ENCODE data around the gene C11orf91. TPM values are rescaled to one million over a fixed set of nuclear protein-coding genes. Genes with fewer than 3 reads are reported as not detected.

The C11orf91 gene
- total and polyA plus RNA-seq, 2 of the 4 experiments (the other 2 are of a cell fraction) = 0.10 TPM; not detected in 1

DNA sequence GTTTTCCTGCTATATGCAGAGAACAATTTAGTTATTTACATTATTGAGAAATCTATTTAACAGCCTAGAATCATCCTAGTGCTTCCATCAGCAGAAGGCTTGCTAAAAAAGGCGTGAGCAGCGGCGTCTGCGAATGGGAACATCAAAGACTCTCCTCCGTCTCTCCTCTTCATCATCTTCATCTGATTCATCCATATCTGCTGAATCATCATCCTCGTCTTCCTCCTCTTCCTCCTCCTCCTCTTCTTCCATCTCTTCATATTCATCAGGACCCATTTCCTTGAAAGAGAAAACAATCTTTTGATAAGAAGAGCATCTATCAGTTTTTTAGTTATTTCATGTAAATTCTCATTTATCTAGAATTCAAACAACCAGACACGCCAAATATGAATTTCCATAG is 41.2 kb upstream of the C11orf91 start:
- Histone ChIP-seq H2AK9ac (replicated peaks; ENCODE audit: low read depth, low read length, poor library complexity) (no peak overlapping the region), H3K56ac (ENCODE audit: extremely low read depth, insufficient read depth, low read length) (no peak overlapping the region), H3K9me3 (ENCODE audit: control insufficient read depth, insufficient read depth, low read length) (no peaks in the 10 kb centered on the region; the same call in 1 of the 2 replicates), H2BK120ac (ENCODE audit: low read depth, low read length) (no peak overlapping the region; the same call in 1 of the 2 replicates), H4K8ac (ENCODE audit: low read depth in 2 of 2, low read length in 2 of 2) (no peak overlapping the region), H3K4me3 (ENCODE audit: insufficient read depth, low read depth, low read length) (no peak overlapping the region), H3K14ac (replicated peaks; ENCODE audit: low read depth, low read length) (no peak overlapping the region; the same call in 1 of the 2 replicates), H3K4ac (ENCODE audit: low read depth, low read length) (no peak overlapping the region), H2BK20ac (ENCODE audit: low read depth, low read length) (no peak overlapping the region), H3K4me1 (ENCODE audit: control insufficient read depth, insufficient read depth, low read length) (peaks cover 17% of the 10 kb centered on the region), H3K4me2 (ENCODE audit: low read depth, low read length) (no peak overlapping the region), H3K18ac (ENCODE audit: low read depth, low read length) (no peak overlapping the region), H3K9ac (ENCODE audit: low read depth, low read length) (no peak overlapping the region), H3K27me3 (ENCODE audit: control insufficient read depth, insufficient read depth, low read length) (no peaks in the 10 kb centered on the region), H3K79me1 (ENCODE audit: low read depth in 1 of 2, low read length in 2 of 2) (peaks cover 8 to 34% of the 10 kb centered on the region in 2 experiments; a peak in 3 of 4 replicates), H3K9me1 (ENCODE audit: insufficient read depth, low read length) (peaks cover 11% of the 10 kb centered on the region), H4K5ac (ENCODE audit: low read depth, low read length) (no peak overlapping the region), H2AK5ac (ENCODE audit: low read depth, low read length) (no peak overlapping the region), H2AFZ (replicated peaks; ENCODE audit: low read length, poor library complexity) (no peak overlapping the region), H4K91ac (ENCODE audit: insufficient read depth, low read depth, low read length) (no peak overlapping the region), H3K36me3 (ENCODE audit: control insufficient read depth, insufficient read depth, low read length) (peaks cover 1% of the 10 kb centered on the region; the same call in 1 of the 2 replicates), H4K20me1 (ENCODE audit: insufficient read depth, low read length) (no peaks in the 10 kb centered on the region), H2BK5ac (ENCODE audit: low read depth, low read length, poor library complexity, severe bottlenecking) (no peak overlapping the region), H2BK15ac (ENCODE audit: low read depth, low read length) (no peak overlapping the region), H3K27ac (ENCODE audit: insufficient read depth, low read length) (no peak overlapping the region), H3K23ac (ENCODE audit: low read depth, low read length) (no peak overlapping the region)
- ATAC-seq (ENCODE audit: low read depth) = no peak
- no peak for DNase-seq
- in situ Hi-C loops (cut with MboI; ENCODE audit: low sequenced_read_pairs) = loop anchor here (10.0 kb wide), 1 partner anchor 377 kb away; no protein-coding TSS in a partner anchor
- TF ChIP-seq RCOR1 (IDR thresholded peaks at IDR 0.05; ENCODE audit: insufficient replicate concordance, low read length) (no peak), MAFK (IDR thresholded peaks at IDR 0.05; ENCODE audit: low read depth, low read length) (peak; percentile 62)
- CTCF ChIA-PET = interaction anchor here (0.8 to 1.3 kb wide), 7 partner anchors 7 to 381 kb away, joined by 3 to 12 read pairs (median 5); no protein-coding TSS in a partner anchor
- dilution Hi-C loops (cut with HindIII; ENCODE audit: low sequenced_read_pairs, unreplicated experiment) = no loop called here
- intact Hi-C loops (cut with micrococcal nuclease) = loop anchor here (2.0 kb wide), 1 partner anchor 199 kb away; no protein-coding TSS in a partner anchor
- POLR2A ChIA-PET (ENCODE audit: unreplicated experiment) = no interaction called here
- 100% methylated on average over 4 of the region's 7 CpGs; no CpG with 5 or more reads in 1 of the 2 experiments for whole genome bisulfite sequencing, 2 experiments (ENCODE audit: extremely low coverage in 2 of 2, insufficient read length in 1 of 2)
- no TSS peak for BruUV-seq (replicated peaks)

Measured in IMR-90 (cell line).